SHP77 (cell line): ENCODE measurements around the gene NRSN2.
A peak's percentile ranks its signal among the peaks of the same experiment; 100 is the strongest.
"Not testable (repeated sequence)": the region's sequence is repeated elsewhere in the genome, so short reads cannot be mapped to it uniquely, and the experiment has no call there.

ENCODE experiments used
- DNase-seq, 2 experiments: peaks; one replicate each; lab custom pipeline; 2025; lab: John Stamatoyannopoulos, UW

The NRSN2 gene

DNA sequence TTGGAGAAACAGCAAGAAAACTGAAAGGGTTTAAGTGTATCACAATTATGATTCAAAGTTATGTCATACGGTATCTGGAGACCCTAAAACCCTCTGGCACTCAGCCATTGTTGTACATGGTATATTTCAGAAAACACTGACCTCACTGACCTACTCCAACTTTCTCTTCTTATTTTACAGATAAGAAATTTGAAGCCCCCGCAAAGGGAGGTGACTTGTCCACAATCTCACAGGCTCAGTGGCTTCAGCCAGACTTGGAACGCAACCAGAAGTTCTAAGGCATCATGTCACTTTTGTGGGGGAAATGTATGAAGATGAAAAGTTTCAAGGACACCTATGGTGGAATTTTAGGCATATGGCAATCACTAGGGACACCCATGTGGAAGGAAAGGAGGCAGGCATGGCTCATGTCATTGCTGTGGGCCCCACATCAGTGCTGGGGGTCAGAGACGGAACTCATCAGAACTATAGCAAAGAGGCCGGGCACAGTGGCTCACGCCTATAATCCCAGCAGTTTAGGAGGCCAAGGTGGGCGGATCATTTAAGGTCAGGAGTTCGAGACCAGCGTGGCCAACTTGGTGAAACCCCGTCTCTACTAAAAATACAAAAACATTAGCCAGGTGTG, 28.5 kb downstream of the NRSN2 start:
- DNase-seq = no peak

DNA sequence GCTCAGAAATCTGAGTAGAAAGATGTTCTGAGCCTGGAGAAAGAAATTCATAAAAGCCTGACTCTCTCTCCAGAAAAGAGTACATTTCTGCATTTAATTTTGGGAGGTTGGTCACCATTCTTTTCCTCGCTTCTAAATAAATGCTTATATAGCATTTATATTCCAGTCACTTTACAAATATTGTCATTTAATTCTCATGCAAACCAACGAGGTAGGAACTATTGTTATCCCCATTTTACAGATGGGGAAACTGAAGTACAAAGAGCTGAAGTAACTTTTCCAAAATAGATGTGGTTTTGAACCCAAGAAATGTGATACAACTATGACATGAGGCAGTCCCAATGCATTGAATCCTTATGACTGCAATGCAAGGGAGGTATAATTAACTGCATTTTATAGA, 29.2 kb downstream of the NRSN2 start:
- no peak for DNase-seq

DNA sequence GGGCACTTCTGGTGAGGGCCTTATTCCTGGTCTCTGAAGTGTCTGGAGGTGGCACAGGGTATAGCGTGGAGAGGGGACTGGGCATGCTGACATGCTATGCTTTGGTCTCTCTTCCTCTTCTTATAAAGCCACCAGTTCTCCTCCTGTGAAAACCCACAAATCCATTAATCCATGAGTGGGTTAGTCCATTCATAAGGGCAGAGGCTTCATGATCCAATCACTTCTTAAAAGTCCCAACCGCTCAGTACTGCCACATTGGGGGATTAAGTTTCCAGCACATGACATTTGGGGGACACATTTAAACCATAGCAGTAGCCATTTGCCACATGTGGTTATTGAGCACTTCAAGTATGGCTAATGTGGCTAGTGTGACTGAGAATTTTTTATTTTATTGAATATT, 29.8 kb downstream of the NRSN2 start:
- no peak for DNase-seq

DNA sequence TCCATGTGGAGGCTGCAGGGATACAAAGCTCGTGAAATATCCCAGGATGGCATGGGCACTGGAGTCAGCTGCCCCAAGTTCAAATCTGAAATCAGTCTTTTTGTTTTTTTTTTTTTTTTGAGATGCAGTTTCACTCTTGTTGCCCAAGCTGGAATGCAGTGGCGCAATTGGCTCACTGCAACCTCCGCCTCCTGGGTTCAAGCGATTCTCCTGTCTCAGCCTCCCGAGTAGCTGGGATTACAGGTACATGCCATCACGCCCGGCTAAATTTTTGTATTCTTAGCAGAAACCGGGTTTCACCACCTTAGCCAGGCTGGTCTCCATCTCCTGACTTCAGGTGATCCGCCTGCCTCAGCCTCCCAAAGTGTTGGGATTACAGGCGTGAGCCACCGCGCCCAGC, 30.7 kb downstream of the NRSN2 start:
- DNase-seq = not testable (repeated sequence)

DNA sequence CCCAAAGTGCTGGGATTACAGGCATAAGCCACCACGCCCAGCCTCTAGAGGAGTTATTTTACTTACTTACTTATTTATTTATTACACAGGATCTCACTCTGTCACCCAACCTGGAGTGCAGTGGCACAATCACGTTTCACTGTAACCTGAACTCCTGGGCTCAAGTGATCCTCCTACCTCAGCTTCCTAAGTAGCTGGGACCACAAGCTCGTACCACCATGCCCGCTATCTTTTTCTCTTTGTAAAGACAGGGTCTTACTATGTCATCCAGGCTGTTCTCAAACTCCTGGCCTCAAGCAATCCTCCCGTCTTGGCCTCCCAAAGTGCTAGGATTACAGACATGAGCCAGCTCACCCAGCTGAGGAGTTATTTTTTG, 32.0 kb downstream of the NRSN2 start:
- no peak for DNase-seq

DNA sequence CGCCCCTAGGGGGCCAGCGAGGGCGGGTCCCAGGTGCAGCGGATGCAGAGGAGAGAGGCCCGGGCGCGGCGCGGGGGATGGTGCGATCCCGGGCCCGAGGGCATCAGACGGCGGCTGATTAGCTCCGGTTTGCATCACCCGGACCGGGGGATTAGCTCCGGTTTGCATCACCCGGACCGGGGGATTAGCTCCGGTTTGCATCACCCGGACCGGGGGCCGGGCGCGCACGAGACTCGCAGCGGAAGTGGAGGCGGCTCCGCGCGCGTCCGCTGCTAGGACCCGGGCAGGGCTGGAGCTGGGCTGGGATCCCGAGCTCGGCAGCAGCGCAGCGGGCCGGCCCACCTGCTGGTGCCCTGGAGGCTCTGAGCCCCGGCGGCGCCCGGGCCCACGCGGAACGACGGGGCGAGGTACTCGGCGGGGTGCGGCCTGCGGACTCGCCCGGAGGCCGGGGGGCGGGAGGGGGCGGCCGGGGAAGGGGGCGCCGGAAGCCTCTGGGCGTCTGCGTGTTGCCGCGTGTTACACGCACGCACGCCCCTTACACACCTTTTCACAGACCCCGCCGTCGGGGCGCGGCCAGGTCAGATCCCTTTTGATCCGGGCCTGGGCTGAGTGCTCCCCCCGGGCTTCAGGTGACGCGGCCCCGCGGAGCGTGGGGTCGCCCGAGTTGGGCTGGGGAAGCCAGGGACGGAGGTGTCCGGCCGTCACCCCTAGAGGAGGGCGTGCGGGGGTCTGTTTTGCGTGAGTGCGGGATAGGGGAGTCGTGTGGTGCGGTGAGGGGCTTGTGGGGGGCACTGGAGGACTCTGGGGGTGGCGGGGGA, 34.1 kb downstream of the NRSN2 start:
- peak; percentile 57 to 66 for DNase-seq

DNA sequence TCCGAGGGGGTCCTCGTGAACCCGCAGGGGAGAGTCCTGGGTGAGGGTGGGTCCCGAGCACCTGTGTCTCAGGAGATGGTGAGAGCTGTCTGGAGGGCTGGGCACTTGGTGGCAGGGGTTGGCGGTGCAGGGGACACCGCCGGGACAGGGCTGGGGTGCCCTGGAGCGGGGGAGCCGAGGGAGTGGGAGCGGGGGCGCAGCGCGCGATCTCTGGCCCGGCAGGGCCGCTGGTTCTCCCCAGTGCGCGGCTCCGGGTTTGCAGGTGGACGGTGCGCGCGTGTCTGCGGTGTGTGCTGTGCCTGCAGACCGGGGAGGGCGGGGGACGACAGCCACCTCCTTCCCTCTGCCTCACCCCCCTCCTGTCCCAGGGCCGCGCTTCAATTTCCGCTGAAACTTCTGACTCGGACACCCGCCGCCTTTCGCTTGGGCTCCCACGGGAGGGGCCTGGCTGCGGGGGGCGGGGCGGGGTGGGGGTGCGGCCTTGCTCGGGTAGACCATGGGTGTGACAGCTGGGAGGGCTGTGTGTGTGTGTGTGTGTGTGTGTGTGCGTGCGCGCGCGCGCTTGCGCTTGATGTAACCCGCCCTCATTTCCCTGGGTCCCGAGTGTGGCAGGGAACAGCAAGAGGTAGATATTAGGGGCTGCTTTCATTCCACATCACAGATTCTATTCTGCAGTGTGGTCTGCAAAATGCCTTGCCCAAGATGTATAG, 34.8 kb downstream of the NRSN2 start:
- peak; percentile 46 to 75 for DNase-seq

DNA sequence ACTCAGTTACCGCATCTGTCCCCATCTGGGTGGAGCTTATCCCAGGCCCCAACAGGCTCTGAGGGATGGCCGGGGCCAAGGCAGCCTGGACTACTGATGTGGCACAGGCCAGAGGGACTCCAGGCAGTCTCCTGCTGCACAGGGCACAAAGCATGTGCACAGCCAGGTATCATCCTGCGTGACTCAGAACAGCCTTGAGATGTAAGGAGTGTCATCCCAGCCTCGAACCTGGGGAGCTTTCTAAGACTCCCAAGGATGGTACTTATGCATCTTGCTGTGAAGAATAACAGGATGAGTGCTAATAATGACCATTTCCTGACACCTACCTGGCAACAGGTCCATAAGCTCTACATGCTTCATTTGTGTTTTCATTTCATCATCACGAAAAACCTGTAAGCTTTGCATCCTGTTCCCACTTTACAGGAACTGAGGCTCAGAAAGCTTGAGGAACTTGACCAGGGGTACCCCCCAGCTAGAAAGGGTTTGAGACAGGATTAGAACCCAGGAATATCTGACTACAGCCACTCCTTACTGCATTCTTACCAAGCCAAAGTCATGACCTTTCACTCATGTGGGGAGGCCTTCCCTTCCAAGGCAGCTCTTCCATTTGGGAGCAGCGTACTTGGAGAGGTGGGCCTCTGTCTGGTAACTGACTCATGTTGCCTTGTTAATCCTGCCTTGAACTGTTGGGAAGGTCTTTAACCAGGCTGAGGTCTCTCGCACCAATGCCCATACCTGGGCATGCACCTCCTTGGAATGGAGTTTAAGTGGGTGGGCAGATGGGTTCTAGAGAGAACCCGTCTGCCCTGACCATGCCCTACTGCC, 35.6 kb downstream of the NRSN2 start:
- no peak for DNase-seq

DNA sequence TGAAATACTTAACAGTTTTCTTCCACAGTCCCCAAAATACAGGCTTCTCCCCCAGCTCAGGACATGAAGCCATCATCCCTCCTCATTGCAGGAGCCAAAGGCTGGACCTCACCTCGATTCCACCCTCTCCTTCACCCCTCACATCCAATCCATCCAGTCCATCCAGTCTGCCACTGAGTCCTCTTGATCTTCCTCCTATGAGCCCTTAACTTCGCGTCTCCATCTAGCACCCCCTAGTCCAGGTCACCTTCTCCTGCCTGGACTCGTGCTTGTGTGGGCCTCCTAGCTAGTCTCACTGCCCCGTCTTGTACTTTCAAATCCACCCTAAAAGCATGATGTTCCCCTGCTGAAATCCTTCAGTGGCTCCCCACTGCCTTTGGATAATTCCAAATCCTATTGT, 37.0 kb downstream of the NRSN2 start:
- DNase-seq = no peak

DNA sequence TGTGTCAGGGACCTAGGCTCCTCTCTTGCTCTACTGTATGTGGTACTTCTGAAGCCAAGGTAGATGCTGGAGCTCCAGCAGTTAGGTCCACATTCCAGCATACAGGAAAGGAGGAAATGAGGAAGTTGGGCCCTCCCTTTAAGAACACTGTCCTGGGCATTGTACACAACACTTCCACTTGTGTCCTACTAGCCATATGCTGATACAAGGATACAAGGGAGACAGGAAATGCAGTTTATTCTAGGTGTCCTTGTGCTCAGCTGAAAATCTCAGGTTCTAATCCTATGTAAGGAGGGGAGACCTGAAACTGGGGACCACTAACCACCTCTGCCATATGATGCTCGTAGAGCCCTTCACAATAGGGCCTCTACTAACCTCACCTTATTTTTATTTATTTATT, 37.8 kb downstream of the NRSN2 start:
- DNase-seq = no peak

DNA sequence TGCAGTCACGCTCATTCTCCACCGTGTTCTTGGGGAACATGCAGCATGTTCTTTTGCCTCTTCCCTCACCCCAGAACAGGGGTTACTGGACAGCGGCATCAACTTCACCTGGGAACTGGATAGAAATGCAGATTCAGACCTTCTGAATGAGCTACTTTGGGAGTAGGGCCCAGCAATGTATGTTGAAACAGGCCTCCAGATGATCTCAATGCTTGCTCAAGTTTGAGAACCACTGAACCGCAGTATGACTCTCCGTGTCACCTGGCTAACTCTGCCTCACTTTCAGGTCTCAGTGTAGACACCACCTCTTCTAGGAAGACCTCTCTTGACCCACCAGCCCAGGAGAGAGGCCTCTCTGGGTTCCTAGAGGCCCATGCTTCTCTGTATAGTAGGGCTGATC, 38.5 kb downstream of the NRSN2 start:
- no peak for DNase-seq

DNA sequence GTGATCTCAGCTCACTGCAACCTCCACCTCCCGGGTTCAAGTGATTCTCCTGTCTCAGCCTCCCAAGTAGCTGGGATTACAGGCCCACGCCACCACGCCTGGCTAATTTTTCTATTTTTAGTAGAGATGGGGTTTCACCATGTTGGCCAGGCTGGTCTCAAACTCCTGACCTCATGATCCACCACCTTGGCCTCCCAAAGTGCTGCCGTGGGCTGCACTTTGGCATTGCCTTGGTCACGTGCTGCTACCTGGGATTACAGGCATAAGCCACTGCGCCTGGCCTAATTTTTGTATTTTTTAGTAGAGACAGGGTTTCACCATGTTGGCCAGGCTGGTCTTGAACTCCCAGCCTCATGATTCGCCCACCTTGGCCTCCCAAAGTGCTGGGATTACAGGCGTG, 39.7 kb downstream of the NRSN2 start:
- DNase-seq = not testable (repeated sequence)

DNA sequence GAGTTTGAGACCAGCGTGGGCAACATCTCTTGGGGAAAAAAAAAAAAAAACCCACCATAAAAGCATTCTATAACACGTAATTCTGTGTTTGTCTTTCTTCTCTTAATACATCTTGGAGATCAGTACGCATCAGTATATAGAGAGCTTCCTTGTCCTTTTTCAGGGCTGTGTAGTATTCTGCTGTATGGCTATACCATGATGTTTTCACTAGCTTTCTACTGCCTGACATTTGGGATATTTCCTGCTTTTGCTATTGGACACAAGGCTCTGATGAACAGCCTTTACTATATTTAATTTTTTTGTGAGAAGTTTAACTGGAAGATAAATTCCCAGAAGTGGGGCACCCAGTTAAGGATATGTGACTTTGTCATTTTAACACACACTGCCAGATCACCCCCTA, 40.6 kb downstream of the NRSN2 start:
- DNase-seq = no peak

DNA sequence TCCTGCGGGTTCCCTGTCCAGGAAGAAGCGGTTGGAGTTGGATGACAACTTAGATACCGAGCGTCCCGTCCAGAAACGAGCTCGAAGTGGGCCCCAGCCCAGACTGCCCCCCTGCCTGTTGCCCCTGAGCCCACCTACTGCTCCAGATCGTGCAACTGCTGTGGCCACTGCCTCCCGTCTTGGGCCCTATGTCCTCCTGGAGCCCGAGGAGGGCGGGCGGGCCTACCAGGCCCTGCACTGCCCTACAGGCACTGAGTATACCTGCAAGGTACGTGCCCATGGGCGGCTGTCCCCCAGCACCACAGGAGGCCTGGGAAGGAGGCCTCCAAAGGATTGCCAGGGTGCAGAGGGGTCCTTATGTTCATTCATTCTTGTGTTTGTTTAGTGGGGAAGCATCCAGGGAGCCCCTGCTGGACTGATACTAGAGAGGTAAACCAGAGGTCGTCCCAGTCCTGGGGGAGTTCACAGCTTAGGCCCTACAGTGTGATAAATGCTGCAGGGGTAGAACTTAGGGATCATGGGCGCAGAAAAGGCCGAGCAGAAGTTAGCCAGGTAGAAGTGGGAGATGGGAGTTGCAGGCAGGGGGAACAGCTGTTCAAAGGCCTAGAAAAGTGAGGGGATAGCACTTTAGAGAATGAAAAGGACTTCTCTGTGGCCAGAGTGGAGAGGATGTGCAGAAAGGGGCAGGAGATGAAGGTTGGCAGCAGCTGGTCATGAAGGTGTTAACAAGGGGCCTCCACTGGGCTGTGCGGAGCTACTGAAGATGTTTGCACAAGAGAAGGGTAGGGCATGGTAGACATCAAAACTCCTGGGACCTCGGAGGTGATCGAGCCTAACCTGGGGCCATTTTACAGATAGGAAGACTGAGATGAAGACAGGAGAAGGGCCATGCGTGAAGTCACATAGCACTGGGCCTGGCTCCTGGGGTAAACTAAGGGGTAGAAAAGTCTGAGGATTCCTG, 41.4 kb downstream of the NRSN2 start:
- no peak for DNase-seq

DNA sequence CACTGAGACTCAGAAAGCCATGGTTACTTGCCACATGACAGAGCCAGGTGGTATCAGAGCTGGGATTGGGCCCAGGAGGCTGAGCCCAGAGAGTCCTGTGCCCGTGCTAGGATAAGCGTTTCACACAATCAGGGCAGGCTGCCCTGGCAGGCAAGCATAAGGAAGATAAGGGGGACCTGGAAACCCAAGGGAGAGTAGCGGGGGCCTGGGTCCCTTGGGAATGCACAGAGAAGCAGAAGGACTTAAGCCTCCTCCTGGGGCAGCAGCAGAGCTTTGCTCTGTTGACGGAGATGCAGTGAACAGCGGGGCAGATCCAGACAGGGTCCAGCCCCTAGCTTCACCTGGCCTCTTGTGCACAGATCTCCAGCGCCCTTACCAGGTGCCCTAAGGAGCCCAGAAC, 42.3 kb downstream of the NRSN2 start:
- DNase-seq = no peak

DNA sequence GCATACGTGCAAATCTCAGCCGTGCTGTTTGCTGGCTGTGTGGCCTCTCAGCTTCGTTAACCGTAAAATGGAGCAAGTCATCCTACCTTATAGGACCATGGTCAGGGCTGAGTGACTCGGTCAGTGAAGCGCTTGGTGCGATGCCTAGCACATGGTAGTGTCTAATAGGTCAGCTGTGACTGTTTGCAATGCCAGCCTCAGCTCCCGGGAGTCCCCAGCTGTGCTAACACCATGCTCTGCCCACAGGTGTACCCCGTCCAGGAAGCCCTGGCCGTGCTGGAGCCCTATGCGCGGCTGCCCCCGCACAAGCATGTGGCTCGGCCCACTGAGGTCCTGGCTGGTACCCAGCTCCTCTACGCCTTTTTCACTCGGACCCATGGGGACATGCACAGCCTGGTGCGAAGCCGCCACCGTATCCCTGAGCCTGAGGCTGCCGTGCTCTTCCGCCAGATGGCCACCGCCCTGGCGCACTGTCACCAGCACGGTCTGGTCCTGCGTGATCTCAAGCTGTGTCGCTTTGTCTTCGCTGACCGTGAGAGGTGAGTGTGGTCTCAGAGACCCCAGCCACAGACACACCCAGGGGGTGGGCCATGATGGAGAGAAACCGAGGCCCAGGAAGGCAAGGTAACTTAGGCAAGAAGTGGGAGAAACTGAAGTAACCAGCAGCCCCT, 44.3 kb downstream of the NRSN2 start:
- DNase-seq = no peak

DNA sequence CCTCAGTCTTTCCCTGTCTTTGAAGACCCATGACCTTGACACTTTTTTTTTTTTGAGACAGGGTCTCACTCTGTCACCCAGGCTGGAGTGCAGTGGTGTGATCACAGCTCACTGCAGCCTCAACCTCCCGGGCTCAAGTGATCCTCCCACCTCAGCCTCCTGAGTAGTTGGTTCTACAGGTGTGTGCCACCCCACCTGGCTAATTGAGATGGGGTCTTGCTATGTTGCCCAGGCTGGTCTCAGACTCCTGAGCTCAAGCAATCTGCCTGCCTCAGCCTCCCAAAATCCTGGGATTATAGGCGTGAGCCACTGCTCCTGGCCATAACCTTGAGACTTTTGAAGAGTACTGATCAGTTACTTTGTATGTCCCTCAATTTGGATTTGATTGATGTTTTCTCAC, 46.4 kb downstream of the NRSN2 start:
- DNase-seq = not testable (repeated sequence)

DNA sequence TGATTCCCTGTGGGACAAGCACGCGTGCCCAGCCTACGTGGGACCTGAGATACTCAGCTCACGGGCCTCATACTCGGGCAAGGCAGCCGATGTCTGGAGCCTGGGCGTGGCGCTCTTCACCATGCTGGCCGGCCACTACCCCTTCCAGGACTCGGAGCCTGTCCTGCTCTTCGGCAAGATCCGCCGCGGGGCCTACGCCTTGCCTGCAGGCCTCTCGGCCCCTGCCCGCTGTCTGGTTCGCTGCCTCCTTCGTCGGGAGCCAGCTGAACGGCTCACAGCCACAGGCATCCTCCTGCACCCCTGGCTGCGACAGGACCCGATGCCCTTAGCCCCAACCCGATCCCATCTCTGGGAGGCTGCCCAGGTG, 49.3 kb downstream of the NRSN2 start:
- DNase-seq = no peak

DNA sequence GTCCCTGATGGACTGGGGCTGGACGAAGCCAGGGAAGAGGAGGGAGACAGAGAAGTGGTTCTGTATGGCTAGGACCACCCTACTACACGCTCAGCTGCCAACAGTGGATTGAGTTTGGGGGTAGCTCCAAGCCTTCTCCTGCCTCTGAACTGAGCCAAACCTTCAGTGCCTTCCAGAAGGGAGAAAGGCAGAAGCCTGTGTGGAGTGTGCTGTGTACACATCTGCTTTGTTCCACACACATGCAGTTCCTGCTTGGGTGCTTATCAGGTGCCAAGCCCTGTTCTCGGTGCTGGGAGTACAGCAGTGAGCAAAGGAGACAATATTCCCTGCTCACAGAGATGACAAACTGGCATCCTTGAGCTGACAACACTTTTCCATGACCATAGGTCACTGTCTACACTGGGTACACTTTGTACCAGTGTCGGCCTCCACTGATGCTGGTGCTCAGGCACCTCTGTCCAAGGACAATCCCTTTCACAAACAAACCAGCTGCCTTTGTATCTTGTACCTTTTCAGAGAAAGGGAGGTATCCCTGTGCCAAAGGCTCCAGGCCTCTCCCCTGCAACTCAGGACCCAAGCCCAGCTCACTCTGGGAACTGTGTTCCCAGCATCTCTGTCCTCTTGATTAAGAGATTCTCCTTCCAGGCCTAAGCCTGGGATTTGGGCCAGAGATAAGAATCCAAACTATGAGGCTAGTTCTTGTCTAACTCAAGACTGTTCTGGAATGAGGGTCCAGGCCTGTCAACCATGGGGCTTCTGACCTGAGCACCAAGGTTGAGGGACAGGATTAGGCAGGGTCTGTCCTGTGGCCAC, 49.9 kb downstream of the NRSN2 start:
- no peak for DNase-seq
